Measurements from ENCODE around the gene ERBB3. TPM values are rescaled to one million over a fixed set of nuclear protein-coding genes. Genes with fewer than 3 reads are reported as not detected.

Gene ERBB3
- total and polyA plus RNA-seq, 8 donors, result 29.5 to 106 (median 50.3) TPM

GRCh38 chr12:56097738-56098137 lies 17.8 kb downstream of the ERBB3 start:
- intact Hi-C loops (cut with DNase I), result no loop called here
- no peak for FAIRE-seq
- no peak for ATAC-seq
- Histone ChIP-seq H3K27me3 (no peaks in the 10 kb centered on the region), H3K4me3 (no peak overlapping the region), H3K9me3 (no peaks in the 10 kb centered on the region), H3K36me3 (peaks cover 0 to 92% (median 17%) of the 10 kb centered on the region in 3 donors), H3K27ac (no peak overlapping the region), H3K4me1 (no peaks in the 10 kb centered on the region)
- WGBS, 2 donors, result 84 to 87% methylated on average over 6 of the region's 6 CpGs
- TF ChIP-seq CTCF (IDR thresholded peaks at IDR 0.05), result no peak
- DNase-seq, result no peak

GRCh38 chr12:56098592-56098991 lies 18.6 kb downstream of the ERBB3 start:
- Histone ChIP-seq H3K4me1 (peaks cover 0 to 5% (median 4%) of the 10 kb centered on the region in 3 donors), H3K36me3 (peaks cover 0 to 84% (median 15%) of the 10 kb centered on the region in 3 donors), H3K4me3 (no peak overlapping the region), H3K9me3 (no peaks in the 10 kb centered on the region), H3K27ac (no peak overlapping the region), H3K27me3 (no peaks in the 10 kb centered on the region)
- WGBS, 2 donors, result 82 to 83% methylated on average over 3 of the region's 3 CpGs
- ATAC-seq (no peak), DNase-seq (no peak), FAIRE-seq (no peak)
- TF ChIP-seq CTCF (IDR thresholded peaks at IDR 0.05), result no peak
- intact Hi-C loops (cut with DNase I), result no loop called here

- no peak for FAIRE-seq
- peaks cover 0 to 72% (median 9%) of the 10 kb centered on the region in 3 donors for H3K36me3 ChIP-seq
- no peaks in the 10 kb centered on the region for H3K27me3 ChIP-seq
- 87 to 92% methylated on average over 4 of the region's 4 CpGs for WGBS, 2 donors
- no peak overlapping the region for H3K4me3 ChIP-seq
- TF ChIP-seq CTCF (IDR thresholded peaks at IDR 0.05), result no peak
- no peak for ATAC-seq
- H3K27ac ChIP-seq, result no peak overlapping the region
- H3K4me1 ChIP-seq, result peaks cover 0 to 5% (median 4%) of the 10 kb centered on the region in 3 donors
- H3K9me3 ChIP-seq, result no peaks in the 10 kb centered on the region
- DNase-seq, result no peak
- intact Hi-C loops (cut with DNase I), result no loop called here
Observed at GRCh38 chr12:56099787-56100186, 19.8 kb downstream of the ERBB3 start.

GRCh38 chr12:56101045-56101444 lies 21.1 kb downstream of the ERBB3 start:
- H3K27ac ChIP-seq, result no peak overlapping the region
- FAIRE-seq (no peak), DNase-seq (no peak), ATAC-seq (no peak)
- H3K27me3 ChIP-seq, result no peaks in the 10 kb centered on the region
- H3K9me3 ChIP-seq, result no peaks in the 10 kb centered on the region
- H3K36me3 ChIP-seq, result peaks cover 0 to 60% (median 9%) of the 10 kb centered on the region in 3 donors
- TF ChIP-seq CTCF (IDR thresholded peaks at IDR 0.05), result no peak
- WGBS, 2 donors, result 87% methylated on average over 14 of the region's 14 CpGs
- no peak overlapping the region for H3K4me3 ChIP-seq
- intact Hi-C loops (cut with DNase I), result no loop called here
- peaks cover 0 to 11% (median 6%) of the 10 kb centered on the region in 3 donors for H3K4me1 ChIP-seq

- 40 to 44% methylated on average over 1 of the region's 1 CpG for WGBS, 2 donors
Observed at GRCh38 chr12:56102683-56103065, 22.7 kb downstream of the ERBB3 start.

More at GRCh38 chr12:56102683-56103065, 22.7 kb downstream of the ERBB3 start:
- intact Hi-C loops (cut with DNase I), result no loop called here
- Histone ChIP-seq H3K4me1 (peaks cover 0 to 22% (median 8%) of the 10 kb centered on the region in 3 donors), H3K4me3 (no peak overlapping the region), H3K27me3 (no peaks in the 10 kb centered on the region), H3K9me3 (no peaks in the 10 kb centered on the region), H3K36me3 (peaks cover 0 to 55% (median 10%) of the 10 kb centered on the region in 3 donors), H3K27ac (no peak overlapping the region)
- no peak for FAIRE-seq
- TF ChIP-seq CTCF (IDR thresholded peaks at IDR 0.05), result no peak
- no peak for DNase-seq
- ATAC-seq, result no peak
